GM19023 (cell line): Measurements from ENCODE around the gene CBFA2T3.

Source experiments
- ATAC-seq: cut with Tn5 transposase; IDR thresholded peaks from one replicate; pipeline ENCODE4 v1.9.1; 2021; ENCODE audit warnings: mild to moderate bottlenecking, moderate library complexity; ENCODE audit not compliant: unreplicated experiment

CBFA2T3 gene

GRCh38 chr16:88999457-89000206 lies 22.6 kb upstream of the CBFA2T3 start:
- ATAC-seq: no peak

DNA sequence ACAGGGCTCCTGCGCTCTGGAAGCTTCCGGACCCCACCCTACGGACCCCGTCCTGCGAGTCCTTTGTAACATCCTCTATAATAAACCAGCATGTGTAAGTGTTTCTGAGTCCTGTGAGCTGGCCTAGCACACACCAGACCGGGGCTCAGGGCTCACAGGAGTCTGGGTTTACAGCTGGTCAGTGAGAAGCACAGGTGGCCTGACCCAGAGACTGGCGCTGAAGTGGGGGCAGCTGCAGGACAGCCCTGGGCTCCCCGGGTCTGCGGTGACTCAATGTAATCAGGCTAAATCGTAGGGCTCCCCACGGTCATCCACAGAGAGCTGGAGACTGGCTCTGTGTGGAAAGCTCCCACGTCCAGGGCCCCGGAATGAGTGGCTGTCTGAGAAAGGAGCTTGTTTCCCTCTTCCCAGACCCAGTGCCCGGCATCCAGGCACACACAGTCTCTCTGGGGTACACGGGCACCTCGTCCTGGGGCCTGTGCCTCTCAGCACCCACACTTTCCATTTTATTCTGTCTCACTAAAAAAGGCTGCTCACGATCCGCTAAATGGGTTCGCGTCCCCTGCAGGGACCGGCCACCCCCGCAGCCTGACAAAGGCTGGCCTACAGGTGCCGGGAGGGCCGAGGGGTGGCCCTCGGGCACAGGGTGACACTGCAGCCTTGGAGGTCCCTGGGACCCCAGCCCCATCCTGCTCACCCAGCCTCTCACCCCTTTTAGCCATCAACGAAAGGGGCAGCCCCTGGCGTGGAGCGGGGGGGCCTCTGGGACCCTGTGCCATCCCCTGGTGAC lies 18.9 kb upstream of the CBFA2T3 start:
- no peak for ATAC-seq

GRCh38 chr16:88995194-88995593 lies 18.2 kb upstream of the CBFA2T3 start:
- ATAC-seq: no peak

- no peak for ATAC-seq
Measured at GRCh38 chr16:88994695-88995094, 17.7 kb upstream of the CBFA2T3 start.

DNA sequence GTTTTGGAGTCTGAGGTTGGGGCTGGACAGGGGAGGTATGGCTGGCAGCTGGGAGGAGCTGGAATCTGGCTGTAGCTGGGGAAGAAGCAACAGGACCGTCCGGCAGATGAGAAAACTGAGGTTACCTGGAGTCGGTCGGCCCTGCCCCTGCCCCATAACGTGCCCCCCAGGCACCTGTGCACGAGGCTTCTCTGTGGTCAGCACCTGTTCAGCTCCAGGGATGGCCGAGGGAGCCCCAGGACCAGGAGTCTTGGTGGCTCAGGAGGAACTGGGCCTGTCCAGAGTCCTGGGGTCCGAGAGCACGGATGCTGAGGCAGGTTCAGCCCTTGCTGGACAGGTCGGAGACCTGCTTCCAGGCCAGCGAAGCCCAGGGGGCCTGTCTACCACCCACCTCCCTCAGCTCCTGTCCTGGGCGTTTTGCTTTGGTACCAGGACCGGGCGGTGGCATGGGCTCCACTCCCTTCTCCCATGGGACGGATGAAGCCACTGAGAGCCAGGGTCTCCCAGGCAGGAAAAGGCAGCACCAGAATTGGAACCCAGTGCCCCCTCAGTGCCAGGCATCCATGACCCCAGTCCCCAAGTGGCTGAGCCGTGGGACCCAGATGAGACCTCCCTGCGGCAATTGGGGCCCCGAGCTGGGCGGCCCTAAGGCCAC lies 17.1 kb upstream of the CBFA2T3 start:
- ATAC-seq: no peak

DNA sequence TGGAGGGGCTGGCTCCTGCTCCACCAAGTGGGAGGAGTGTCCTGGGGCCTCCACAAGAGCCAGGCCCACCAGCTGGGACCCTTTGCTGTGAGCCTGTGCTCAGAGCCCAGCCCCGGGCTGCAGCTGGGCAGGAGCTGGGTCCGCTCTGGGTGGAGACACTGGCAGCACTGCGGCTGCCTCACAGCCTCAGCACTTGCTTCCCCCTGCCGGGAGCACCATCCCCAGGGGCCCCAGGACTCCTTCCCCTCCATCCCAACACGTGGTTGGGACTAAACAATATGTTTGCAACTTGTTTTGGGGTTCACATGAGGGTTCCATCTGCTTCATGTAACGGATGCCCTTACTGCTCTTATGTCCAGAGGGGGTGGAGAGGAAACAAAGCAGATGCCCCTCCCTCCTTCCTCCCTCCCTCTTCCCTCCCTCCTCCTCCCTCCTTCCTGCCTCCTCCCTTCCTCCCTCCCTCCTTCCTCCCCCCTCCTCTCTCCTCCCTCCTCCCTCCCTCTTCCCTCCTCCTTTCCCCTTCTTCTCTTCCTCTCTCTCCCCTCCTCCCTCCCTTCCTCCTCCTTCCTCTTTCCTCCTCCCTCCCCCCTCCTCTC lies 16.3 kb upstream of the CBFA2T3 start:
- no peak for ATAC-seq

DNA sequence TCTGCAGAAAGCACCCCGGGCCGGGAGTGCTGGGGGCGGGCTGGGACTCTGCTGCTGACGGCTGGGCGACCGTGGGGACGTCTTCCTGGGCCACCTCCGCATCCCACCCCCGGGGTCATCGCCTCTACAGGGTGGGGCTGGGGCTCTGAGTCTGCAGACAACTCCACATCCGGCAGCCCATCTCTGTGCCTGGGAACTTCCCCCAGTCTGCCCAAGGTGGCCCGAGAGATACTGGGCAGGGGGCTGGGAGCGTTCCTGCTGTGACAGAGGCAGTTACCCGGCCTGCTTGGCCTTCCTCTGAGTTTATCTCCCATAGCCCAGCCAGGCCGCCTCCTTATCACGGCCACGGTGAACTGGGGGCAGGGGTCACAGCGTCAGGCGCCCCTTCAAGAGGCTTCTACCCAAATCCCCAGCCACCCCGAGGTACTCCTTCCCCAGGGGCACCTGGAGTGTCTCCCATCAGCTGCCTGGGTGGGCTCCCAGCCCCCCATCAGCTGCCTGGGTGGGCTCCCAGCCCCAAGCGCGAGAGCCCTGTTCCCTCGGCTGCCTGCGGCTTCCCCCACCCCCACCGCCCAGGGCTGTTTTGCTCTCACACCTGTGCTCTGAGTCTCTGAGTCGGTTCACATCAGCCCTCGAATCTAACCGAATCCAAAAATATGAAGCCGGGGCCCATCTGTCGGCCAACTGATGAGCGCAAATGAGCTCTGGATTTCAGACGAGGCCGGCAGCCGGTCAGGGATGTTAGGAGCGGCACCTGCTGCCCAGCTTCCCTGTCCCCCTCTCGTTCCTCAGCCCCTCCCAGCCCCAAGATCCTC lies 15.6 kb upstream of the CBFA2T3 start:
- no peak for ATAC-seq

- ATAC-seq: no peak
Measured at GRCh38 chr16:88991813-88992350, 14.9 kb upstream of the CBFA2T3 start.

GRCh38 chr16:88989852-88990547 lies 13.0 kb upstream of the CBFA2T3 start:
- no peak for ATAC-seq

DNA sequence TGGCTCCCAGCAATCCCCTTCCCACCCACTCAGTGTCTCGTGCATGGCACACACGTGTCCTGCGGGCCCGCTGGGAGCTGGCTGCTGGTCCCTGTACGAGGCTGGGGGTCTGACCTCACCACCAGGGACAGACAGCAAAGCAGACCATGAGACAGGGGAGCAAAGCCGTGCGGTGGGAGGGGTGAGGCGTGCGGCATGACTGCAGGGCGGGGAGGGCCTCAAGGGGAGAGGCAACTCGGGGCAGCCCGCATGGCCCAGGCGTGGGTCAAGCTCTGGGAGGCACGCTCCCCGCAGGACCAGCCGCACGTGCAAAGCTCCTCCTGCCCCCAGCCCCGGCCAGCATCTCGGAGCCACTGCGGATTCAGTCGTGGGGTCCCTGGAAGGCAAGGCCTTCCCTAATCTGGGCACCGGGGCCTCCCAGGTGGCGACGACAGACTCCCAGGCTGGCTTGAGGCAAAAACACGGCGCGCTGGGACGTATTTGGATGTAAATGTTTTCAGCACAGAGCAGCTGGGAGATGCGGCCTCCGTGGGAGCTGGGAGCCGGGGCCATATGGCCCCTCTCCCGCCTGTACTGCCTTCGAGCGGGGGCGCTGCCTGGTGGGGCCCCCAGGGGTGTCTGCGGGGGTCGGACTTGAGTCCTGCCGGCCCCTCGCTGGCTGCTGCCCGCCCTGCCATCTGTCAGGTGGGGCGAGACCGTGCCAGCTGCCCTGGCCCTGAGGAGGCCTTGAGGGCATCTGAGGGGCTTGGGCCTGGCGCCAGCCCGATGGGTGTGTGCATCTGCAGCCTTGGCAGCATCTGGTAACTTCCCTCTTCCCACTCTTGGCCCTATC lies 12.2 kb upstream of the CBFA2T3 start:
- no peak for ATAC-seq

GRCh38 chr16:88985521-88985920 lies 8.5 kb upstream of the CBFA2T3 start:
- no peak for ATAC-seq

GRCh38 chr16:88983771-88984687 lies 7.0 kb upstream of the CBFA2T3 start:
- ATAC-seq: no peak

- ATAC-seq: no peak
Measured at GRCh38 chr16:88983165-88983564, 6.2 kb upstream of the CBFA2T3 start.

DNA sequence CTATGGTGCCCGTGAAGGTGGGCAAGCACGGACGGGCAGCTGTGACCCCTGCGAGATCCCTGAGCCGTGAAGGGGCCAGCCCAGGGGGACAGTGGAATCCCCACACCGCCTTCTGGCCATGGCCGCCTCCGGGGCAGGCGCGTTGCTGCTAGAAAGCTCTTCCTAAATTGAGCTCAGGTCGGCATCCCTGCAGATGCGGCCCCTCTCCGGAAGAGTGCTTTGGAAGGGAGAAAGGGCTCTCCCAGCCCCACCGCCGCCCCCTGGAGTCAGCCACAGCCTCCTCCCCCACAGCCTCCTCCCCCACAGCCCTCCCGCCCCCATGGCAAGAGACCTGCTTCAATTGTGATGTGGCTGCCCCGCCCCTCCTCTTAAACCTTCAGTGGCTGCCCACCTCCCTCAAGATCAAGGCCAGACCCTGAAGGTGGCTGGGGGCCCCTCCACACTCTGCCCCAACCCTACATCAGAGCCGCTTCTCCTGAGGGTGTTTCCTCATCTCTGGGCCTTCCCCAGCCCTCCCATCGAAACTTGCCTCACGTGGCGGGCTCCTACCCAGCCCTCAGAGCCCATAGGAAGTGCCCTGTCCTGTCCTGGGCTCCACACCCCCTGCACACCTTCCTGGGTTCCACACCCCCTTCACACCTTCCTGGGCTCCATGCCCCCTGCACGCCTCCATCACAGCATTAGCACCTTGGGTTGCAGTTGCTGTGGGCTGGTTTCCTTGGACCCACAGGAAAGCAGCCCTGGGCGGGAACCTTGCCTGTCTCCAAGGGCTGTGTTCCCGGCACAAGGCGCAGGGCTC lies 5.5 kb upstream of the CBFA2T3 start:
- ATAC-seq: no peak

DNA sequence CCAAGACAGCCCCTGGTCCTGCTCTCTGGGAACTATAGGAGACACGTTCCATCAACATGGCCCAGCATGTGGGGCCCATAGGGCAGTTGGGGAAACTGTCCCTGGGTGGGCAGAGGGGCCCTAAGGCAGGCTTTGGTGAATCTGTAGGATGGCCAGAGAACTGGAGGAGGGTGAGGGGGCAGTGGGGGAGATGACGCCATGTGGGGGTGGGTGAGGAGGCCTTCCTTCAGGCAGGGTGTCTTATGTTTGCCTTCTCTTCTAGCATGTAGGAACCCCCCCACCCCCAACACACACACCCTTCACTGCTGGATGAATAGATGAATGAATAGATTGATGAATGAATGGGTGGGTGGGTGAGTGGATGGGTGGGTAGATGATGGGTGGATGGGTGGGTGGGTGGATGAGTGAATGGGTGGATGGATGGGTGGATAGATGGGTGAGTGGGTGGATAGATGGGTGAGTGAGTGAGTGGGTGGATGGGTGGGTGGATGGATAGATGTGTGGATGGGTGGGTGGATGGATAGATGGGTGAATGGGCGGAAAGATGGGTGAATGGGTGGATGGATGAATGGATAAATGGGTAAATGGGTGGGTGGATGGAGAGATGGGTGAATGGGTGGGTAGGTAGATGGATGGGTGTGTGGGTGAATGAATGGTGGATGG lies 2.5 kb upstream of the CBFA2T3 start:
- ATAC-seq: no peak

- ATAC-seq: peak; percentile 54
Measured at GRCh38 chr16:88978608-88979346, 1.8 kb upstream of the CBFA2T3 start.
